Right lobe of liver (tissue), 4 donors: ENCODE measurements around the gene ENDOU.

Experiments used
- CTCF ChIP-seq, 4 donors: fragments of 200-600 bp in 3 of 4; fragments of 450-650 bp in 1 of 4; IDR thresholded peaks; one replicate each; pipeline versions ENCODE4 v1.5.1 to v1.8.0; 2016 to 2022; ENCODE audit warnings: antibody characterized with exemption in 4 of 4, mild to moderate bottlenecking in 2 of 4
- POLR2A ChIP-seq: fragments of 450-650 bp; IDR thresholded peaks from one replicate; pipeline ENCODE4 v1.6.1; 2017; ENCODE audit warnings: antibody characterized with exemption, mild to moderate bottlenecking
- donor health status: DM: no; HTN: no; CAD: no.
- donor health status: DM: no; HTN: no; CAD: no.
- donor health status: DM: no; HTN: yes; CAD: no.

- TF ChIP-seq CTCF (IDR thresholded peaks at IDR 0.05): no peak
- no peak for TF ChIP-seq POLR2A
Observed at GRCh38 chr12:47704719-47705118, 20.6 kb downstream of the ENDOU start.
